Mesenchymal stem cell (in vitro differentiated cells and primary cell): ENCODE data around the gene TERF2IP.

Source experiments
- DNase-seq: peaks from one replicate; pipeline ENCODE4 v3.0.0-alpha.2; 2013
- H2AFZ ChIP-seq: one replicate; pipeline ENCODE4 v1.6.1; 2013; ENCODE audit warnings: low read depth, mild to moderate bottlenecking, control low read depth, inconsistent platforms, low read length, moderate library complexity
- H2AK5ac ChIP-seq: 2 replicates; pipeline ENCODE4 v1.6.1; 2013; ENCODE audit warnings: low read length, moderate library complexity, mild to moderate bottlenecking, inconsistent platforms; ENCODE audit not compliant: severe bottlenecking
- H2BK120ac ChIP-seq: one replicate; pipeline ENCODE4 v1.6.1; 2013; ENCODE audit warnings: low read depth, mild to moderate bottlenecking, inconsistent platforms, low read length, moderate library complexity
- H2BK12ac ChIP-seq, 2 experiments: one replicate each; pipeline ENCODE4 v1.6.1; 2013; ENCODE audit warnings: inconsistent platforms in 2 of 2, low read length in 2 of 2, mild to moderate bottlenecking in 2 of 2, moderate library complexity in 2 of 2, control low read depth in 1 of 2
- H2BK15ac ChIP-seq: one replicate; pipeline ENCODE4 v1.6.1; 2013; ENCODE audit warnings: mild to moderate bottlenecking, low read depth, inconsistent platforms; ENCODE audit not compliant: poor library complexity, severe bottlenecking
- H2BK5ac ChIP-seq: 2 replicates; pipeline ENCODE4 v1.6.1; 2013; ENCODE audit warnings: low read depth, mild to moderate bottlenecking, low read length, control low read depth, inconsistent platforms; ENCODE audit not compliant: poor library complexity, severe bottlenecking
- H3K14ac ChIP-seq, 2 experiments: one replicate each; pipeline ENCODE4 v1.6.1; 2013; ENCODE audit warnings: inconsistent platforms in 2 of 2, low read length in 2 of 2, control low read depth in 1 of 2, mild to moderate bottlenecking in 1 of 2, moderate library complexity in 1 of 2
- H3K18ac ChIP-seq, 2 experiments: one replicate each; pipeline ENCODE4 v1.6.1; 2013; ENCODE audit warnings: inconsistent platforms in 2 of 2, low read length in 2 of 2, control low read depth in 1 of 2, low read depth in 1 of 2, mild to moderate bottlenecking in 1 of 2
- H3K23ac ChIP-seq, 2 experiments: one replicate each; pipeline ENCODE4 v1.6.1; 2013; ENCODE audit warnings: inconsistent platforms in 2 of 2, low read length in 2 of 2, mild to moderate bottlenecking in 2 of 2, moderate library complexity in 2 of 2, control low read depth in 1 of 2
- H3K27ac ChIP-seq: 2 replicates; pipeline ENCODE4 v1.5.1; 2013; ENCODE audit warnings: mild to moderate bottlenecking, moderate library complexity, low read length, control low read depth, inconsistent platforms; ENCODE audit not compliant: poor library complexity, severe bottlenecking
- H3K27me3 ChIP-seq, 2 experiments: 2 replicates each; pipeline versions ENCODE4 v1.6.1 to v1.7.0; 2013; ENCODE audit warnings: low read length in 2 of 2, mild to moderate bottlenecking in 2 of 2, moderate library complexity in 2 of 2, control low read depth in 1 of 2, inconsistent platforms in 1 of 2; ENCODE audit not compliant: control insufficient read depth in 1 of 2, insufficient read depth in 1 of 2
- H3K36me3 ChIP-seq, 2 experiments: 2 replicates each; pipeline versions ENCODE4 v1.6.1 to v1.7.0; 2013; ENCODE audit warnings: low read length in 2 of 2, control low read depth in 1 of 2, inconsistent platforms in 1 of 2, low read depth in 1 of 2, mild to moderate bottlenecking in 1 of 2; ENCODE audit not compliant: insufficient read depth in 2 of 2, control insufficient read depth in 1 of 2
- H3K4ac ChIP-seq, 2 experiments: one replicate each; pipeline ENCODE4 v1.6.1; 2013; ENCODE audit warnings: inconsistent platforms in 2 of 2, low read length in 2 of 2, mild to moderate bottlenecking in 2 of 2, moderate library complexity in 2 of 2, control low read depth in 1 of 2, low read depth in 1 of 2
- H3K4me1 ChIP-seq: 2 replicates; pipeline ENCODE4 v1.6.1; 2013; ENCODE audit warnings: low read depth, low read length, control low read depth; ENCODE audit not compliant: control insufficient read depth, insufficient read depth
- H3K4me2 ChIP-seq: 2 replicates; pipeline ENCODE4 v1.6.1; 2013; ENCODE audit warnings: low read length, mild to moderate bottlenecking, inconsistent platforms; ENCODE audit not compliant: poor library complexity, severe bottlenecking
- H3K4me3 ChIP-seq, 2 experiments: 2 replicates each; pipeline versions ENCODE4 v1.5.1 to v1.7.0; 2013; ENCODE audit warnings: low read length in 2 of 2, mild to moderate bottlenecking in 2 of 2, control low read depth in 1 of 2, low read depth in 1 of 2; ENCODE audit not compliant: insufficient read depth in 1 of 2
- H3K79me1 ChIP-seq: replicated peaks from 2 replicates; pipeline ENCODE4 v1.6.1; 2013; ENCODE audit warnings: mild to moderate bottlenecking, control low read depth, low read length, inconsistent platforms; ENCODE audit not compliant: poor library complexity, severe bottlenecking
- H3K9ac ChIP-seq: 2 replicates; pipeline ENCODE4 v1.7.0; 2013; ENCODE audit warnings: mild to moderate bottlenecking, low read length, moderate library complexity
- H3K9me3 ChIP-seq: 2 replicates; pipeline ENCODE4 v1.7.0; 2013; ENCODE audit warnings: mild to moderate bottlenecking, low read length; ENCODE audit not compliant: control insufficient read depth
- H4K8ac ChIP-seq: one replicate; pipeline ENCODE4 v1.6.1; 2013; ENCODE audit warnings: inconsistent platforms, mild to moderate bottlenecking, low read length, moderate library complexity
- H4K91ac ChIP-seq: one replicate; pipeline ENCODE4 v1.6.1; 2013; ENCODE audit warnings: mild to moderate bottlenecking, low read length, inconsistent platforms
- WGBS: methylation state at CpG from one replicate; pipeline ENCODE4 v1.1.7; 2013; ENCODE audit warnings: mixed read lengths; 5-methylcytosine and 5-hydroxymethylcytosine counted together

The TERF2IP gene

DNA sequence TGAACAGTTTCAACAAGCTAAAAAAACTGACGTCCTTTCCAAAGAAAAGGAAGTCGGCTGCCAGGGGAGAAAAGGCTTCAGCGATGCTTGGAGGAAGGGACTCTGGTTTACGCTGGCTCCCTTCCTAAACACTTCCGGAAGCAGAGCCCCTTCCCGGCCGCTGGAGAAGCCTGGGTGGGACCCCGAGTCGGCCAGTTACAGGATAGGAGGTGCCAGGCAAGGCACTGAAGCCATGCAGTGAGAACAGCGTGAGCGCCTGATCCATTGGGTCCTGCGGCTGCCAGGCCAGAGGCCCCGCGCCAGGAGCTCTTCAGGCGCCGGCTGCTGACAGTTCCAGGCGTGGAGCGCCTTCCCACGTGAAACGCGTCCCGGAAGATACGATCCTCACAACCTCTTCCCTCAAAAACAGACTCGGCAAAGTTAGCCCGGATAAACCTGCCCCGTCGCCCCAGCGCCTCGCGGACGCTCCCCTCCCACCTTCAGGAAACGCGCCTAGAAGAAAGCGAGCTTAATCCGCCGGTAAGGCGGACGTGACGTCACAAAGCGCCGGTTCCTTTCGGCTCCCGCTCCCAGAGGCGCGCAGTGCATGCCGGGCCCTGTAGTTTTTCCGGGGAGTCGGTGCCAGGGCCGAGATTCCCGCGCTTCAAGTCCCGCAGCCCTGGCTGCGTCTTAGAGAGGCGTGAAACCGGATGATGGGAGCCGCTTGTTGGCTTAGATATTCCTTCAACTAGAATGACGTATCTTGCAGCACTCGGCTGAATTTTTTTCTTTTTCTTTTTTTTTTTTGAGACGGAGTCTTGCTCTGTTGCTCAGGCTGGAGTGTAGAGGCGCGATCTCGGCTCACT is 24.6 kb upstream of the TERF2IP start, which contains the start of gene ADAT1:
ADAT1 (minus strand) TSS at position 521 of the 845 bp plus-strand sequence. CDS start 2,482 bp downstream, outside the sequence.
- H3K4ac ChIP-seq, result peak within 1 kb of the TSS in 1 of 2 experiments; percentile 84
- H2BK12ac ChIP-seq, result peak within 1 kb of the TSS in 1 of 2 experiments; percentile 32
- WGBS, result 5% methylated on average over 60 of the region's 62 CpGs
- peak within 1 kb of the TSS; percentile 66 to 93 for H3K4me3 ChIP-seq
- peaks cover 10% of the 10 kb centered on the region for H3K4me1 ChIP-seq
- peaks cover 18% of the 10 kb centered on the region for H3K79me1 ChIP-seq
- H2AFZ ChIP-seq, result peak within 1 kb of the TSS; percentile 95
- no peak within 1 kb of the TSS for H2BK5ac ChIP-seq
- peak within 1 kb of the TSS; percentile 14 to 68 for H3K23ac ChIP-seq
- H3K36me3 ChIP-seq, result peaks cover 30 to 52% of the 10 kb centered on the region in 2 experiments
- H2AK5ac ChIP-seq, result no peak within 1 kb of the TSS
- peak within 1 kb of the TSS; percentile 89 for H3K4me2 ChIP-seq
- peak within 1 kb of the TSS; percentile 54 for H4K91ac ChIP-seq
- peak within 1 kb of the TSS; percentile 93 for H3K27ac ChIP-seq
- H4K8ac ChIP-seq, result peak within 1 kb of the TSS; percentile 89
- peak; percentile 99 for DNase-seq
- H3K9me3 ChIP-seq, result no peaks in the 10 kb centered on the region
- H3K14ac ChIP-seq, result no peak within 1 kb of the TSS
- no peaks in the 10 kb centered on the region for H3K27me3 ChIP-seq
- peak within 1 kb of the TSS; percentile 57 for H2BK15ac ChIP-seq
- H3K9ac ChIP-seq, result peak within 1 kb of the TSS; percentile 95
- H3K18ac ChIP-seq, result peak within 1 kb of the TSS; percentile 89 to 91
- peak within 1 kb of the TSS; percentile 15 for H2BK120ac ChIP-seq

- H3K4me3 ChIP-seq, result no peak overlapping the region
- H3K9me3 ChIP-seq, result no peaks in the 10 kb centered on the region
- 53% methylated on average over 4 of the region's 4 CpGs for WGBS
- H3K36me3 ChIP-seq, result peaks cover 41 to 53% of the 10 kb centered on the region in 2 experiments
- H2BK12ac ChIP-seq, result no peak overlapping the region
- H3K14ac ChIP-seq, result no peak overlapping the region
- H3K23ac ChIP-seq, result no peak overlapping the region
- H3K27me3 ChIP-seq, result no peaks in the 10 kb centered on the region
- no peak overlapping the region for H2BK15ac ChIP-seq
- no peak overlapping the region for H2AFZ ChIP-seq
- H3K27ac ChIP-seq, result no peak overlapping the region
- peaks cover 10% of the 10 kb centered on the region for H3K4me1 ChIP-seq
- H3K9ac ChIP-seq, result peak overlapping the region; percentile 4
- no peak overlapping the region for H4K91ac ChIP-seq
- no peak overlapping the region for H2BK5ac ChIP-seq
- peaks cover 13% of the 10 kb centered on the region for H3K79me1 ChIP-seq
- DNase-seq, result peak; percentile 78
- no peak overlapping the region for H3K4ac ChIP-seq
- H3K18ac ChIP-seq, result no peak overlapping the region
- no peak overlapping the region for H2BK120ac ChIP-seq
- no peak overlapping the region for H3K4me2 ChIP-seq
- no peak overlapping the region for H4K8ac ChIP-seq
- H2AK5ac ChIP-seq, result no peak overlapping the region
Measured at GRCh38 chr16:75624921-75625334, 22.6 kb upstream of the TERF2IP start.

GRCh38 chr16:75626806-75627205 is 20.8 kb upstream of the TERF2IP start:
- H3K4me2 ChIP-seq, result no peak overlapping the region
- H2BK5ac ChIP-seq, result no peak overlapping the region
- no peak overlapping the region for H2BK120ac ChIP-seq
- no peak overlapping the region for H3K27ac ChIP-seq
- peaks cover 13% of the 10 kb centered on the region for H3K79me1 ChIP-seq
- H3K9me3 ChIP-seq, result no peaks in the 10 kb centered on the region
- H4K8ac ChIP-seq, result no peak overlapping the region
- no peak overlapping the region for H3K14ac ChIP-seq
- no peak overlapping the region for H2BK12ac ChIP-seq
- H3K27me3 ChIP-seq, result no peaks in the 10 kb centered on the region
- H3K23ac ChIP-seq, result no peak overlapping the region
- no peak overlapping the region for H3K18ac ChIP-seq
- H2AK5ac ChIP-seq, result no peak overlapping the region
- H3K4ac ChIP-seq, result no peak overlapping the region
- no peak for DNase-seq
- no peak overlapping the region for H3K4me3 ChIP-seq
- peaks cover 4% of the 10 kb centered on the region for H3K4me1 ChIP-seq
- H3K36me3 ChIP-seq, result peaks cover 52 to 63% of the 10 kb centered on the region in 2 experiments
- no peak overlapping the region for H3K9ac ChIP-seq
- 97% methylated on average over 4 of the region's 4 CpGs for WGBS
- H2AFZ ChIP-seq, result no peak overlapping the region
- H4K91ac ChIP-seq, result no peak overlapping the region
- H2BK15ac ChIP-seq, result no peak overlapping the region

- H2AK5ac ChIP-seq, result no peak overlapping the region
- no peak overlapping the region for H2BK5ac ChIP-seq
- H3K79me1 ChIP-seq, result peaks cover 16% of the 10 kb centered on the region
- no peak overlapping the region for H3K27ac ChIP-seq
- no peak overlapping the region for H3K14ac ChIP-seq
- DNase-seq, result no peak
- H2BK120ac ChIP-seq, result no peak overlapping the region
- H3K4me3 ChIP-seq, result no peak overlapping the region
- no peak overlapping the region for H3K4ac ChIP-seq
- H2BK15ac ChIP-seq, result no peak overlapping the region
- H3K9ac ChIP-seq, result no peak overlapping the region
- no peaks in the 10 kb centered on the region for H3K9me3 ChIP-seq
- H4K91ac ChIP-seq, result no peak overlapping the region
- no peaks in the 10 kb centered on the region for H3K4me1 ChIP-seq
- H3K18ac ChIP-seq, result no peak overlapping the region
- no peak overlapping the region for H2AFZ ChIP-seq
- H3K4me2 ChIP-seq, result no peak overlapping the region
- H3K36me3 ChIP-seq, result peaks cover 58 to 72% of the 10 kb centered on the region in 2 experiments
- no peak overlapping the region for H2BK12ac ChIP-seq
- 64% methylated on average over 3 of the region's 3 CpGs for WGBS
- no peak overlapping the region for H3K23ac ChIP-seq
- H4K8ac ChIP-seq, result no peak overlapping the region
- H3K27me3 ChIP-seq, result no peaks in the 10 kb centered on the region
Measured at GRCh38 chr16:75627851-75628250, 19.7 kb upstream of the TERF2IP start.
